NAMALWA (cell line): ENCODE measurements around the gene CACNG4.

Source experiments
- DNase-seq: peaks from one replicate; pipeline ENCODE4 v3.0.0-alpha.2; 2015; ENCODE audit warnings: low spot score

The CACNG4 gene

DNA sequence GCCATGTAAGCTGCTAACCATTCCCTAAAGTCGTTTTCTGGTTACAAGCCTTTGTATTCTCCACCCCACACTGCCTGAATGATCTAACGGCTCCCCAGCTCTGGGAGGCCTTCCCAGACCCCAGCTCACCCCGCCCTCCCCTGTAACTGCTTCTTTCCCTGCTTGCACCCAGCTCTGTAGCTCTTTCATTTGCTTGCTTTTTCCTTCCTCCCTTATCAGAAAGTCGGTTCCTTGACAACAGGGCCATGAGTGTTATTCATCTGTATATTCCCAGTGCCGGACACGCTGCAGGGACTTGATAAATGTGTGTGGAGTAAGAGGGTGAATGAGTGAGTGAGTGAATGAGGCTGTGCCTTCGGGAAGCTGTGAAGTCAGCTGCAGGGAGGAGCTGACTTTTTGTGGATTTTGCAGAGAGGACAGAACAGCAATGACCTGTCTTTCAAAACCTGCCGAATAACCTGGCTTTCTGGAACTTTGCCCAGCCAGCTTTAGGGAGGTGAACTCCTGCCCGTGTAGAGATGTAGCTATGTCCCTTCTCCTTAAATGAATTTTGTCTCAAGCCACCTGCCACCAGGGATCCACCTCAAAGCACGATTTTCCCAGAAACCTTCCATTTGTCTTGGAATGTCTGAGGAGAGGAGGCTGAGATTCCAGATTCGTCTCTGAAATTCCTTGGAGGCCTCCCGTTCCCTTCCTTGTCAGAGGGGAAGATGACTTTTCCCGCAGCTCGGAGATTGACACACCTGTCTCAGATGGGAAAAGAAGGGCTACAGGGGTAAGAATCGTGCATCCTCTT is 20.0 kb upstream of the CACNG4 start:
- DNase-seq = no peak

DNA sequence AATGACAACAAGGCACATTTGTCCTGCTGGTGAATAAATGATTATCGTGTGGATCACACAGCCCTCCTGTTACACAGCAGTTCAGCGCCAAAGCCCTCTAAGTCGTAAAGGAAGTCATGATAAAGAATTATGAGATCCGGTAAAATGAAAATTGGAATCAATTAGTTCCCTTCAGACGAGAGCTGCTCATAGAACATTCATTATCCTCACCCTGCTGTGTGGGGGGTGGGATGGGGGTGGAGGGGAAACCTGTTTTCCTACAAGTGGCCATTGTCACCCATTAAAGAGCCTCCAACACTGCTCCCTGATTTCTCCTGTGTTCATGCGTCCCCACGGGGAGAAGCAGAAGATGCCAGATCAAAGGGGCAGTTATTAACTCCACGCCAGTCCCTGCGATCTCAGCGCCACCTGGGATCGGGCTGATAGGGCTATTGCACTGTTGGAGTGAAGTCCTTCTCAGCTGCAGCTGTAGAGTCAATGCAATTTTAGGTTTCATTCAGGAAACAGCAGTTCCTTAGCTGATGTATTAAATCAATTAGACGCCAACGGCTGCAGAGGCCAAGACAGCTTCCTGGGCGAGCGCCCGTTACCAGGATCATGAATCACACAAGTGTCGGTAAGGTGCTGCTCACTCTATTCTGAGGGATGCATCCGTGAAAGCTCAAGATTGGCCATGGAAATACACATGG is 19.2 kb upstream of the CACNG4 start:
- no peak for DNase-seq

DNA sequence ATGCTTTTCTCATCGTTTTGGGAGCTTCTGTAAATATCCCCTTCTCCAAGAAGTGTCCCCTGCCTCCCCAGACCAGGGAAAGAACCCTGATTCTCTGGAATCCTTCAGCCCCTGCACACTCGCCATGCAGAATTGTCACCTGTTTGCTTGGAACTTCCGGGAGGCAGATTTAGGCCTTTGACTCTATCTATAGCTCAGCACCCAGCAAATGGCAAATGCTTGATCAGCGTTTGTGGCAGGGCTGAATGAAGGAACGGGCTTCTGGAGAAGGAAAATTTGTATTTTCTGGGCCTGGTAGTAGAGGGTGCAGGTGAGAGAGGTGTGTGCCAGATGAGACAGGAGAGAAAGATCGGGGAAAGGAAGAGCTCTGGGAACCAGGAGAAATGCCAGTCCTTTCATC is 18.3 kb upstream of the CACNG4 start:
- no peak for DNase-seq

DNA sequence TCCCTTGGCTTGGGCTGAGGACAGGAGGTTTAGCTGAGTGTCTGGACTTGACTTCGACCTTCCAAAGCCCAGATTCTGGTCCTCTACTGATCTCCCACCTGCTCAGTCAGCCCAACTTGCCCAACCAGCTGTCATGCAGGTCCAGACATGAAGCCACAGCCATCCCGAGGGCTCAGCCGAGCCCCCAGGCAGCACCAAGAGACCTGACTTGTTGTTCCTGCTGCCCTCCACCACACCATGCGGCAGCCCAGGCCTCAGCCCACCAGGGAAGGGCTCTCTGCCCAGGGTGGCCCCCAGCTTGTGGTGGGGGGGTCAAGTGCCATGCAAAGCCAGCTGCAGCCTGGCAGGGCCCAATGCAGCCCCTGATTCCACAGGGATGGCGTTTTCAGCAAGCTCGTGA is 17.2 kb upstream of the CACNG4 start:
- DNase-seq = no peak

DNA sequence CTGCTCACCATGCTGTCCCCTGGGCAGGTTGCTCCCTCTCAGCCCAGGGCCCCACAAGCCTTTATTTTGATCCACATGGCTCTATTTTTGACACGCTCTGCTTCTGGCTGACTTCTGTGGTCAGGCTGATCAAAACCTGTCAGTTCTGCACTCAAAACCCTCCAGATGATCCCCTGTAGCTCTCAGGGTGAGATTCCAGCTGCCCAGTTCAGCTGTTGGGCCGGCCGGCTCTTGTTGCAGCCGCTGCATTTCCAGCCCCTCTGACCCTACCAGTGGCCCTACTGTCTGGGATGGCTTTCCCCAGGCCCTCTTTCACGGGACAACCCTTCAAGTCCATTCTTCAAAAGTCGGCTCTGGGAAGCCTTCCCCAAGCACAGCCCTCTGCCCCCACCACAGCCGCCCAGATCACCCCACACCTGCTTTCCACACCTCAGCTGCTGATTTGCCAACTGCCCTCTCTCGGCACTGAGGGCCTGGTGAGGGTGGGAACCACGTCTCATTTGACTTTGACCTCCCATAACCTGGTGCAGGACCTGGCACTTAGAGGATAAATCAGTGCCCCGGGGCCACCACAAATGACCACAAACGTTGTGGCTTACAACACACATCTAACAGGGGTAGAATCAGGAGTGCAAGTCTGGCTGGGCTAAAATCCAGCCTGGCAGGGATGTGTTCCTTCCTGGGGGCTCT is 16.3 kb upstream of the CACNG4 start:
- DNase-seq = no peak

DNA sequence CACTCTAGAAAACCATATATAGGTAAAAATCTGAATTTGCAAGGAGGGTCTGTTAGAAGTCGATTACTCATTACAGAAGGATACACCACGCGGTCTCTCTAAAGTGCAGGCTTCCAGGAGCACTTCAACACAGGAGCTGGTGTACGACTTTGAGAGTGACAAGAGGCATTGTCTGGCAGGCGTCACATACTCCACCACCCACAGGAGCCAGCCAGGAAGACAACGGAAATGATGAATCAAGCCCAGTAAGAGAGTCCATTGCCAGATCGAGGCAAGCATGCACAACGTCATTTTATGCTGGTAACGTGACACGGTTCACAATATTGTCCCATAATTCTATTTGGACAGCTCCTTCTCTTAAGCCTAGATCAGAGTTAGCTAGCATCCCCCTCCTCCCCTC is 15.0 kb upstream of the CACNG4 start:
- no peak for DNase-seq

DNA sequence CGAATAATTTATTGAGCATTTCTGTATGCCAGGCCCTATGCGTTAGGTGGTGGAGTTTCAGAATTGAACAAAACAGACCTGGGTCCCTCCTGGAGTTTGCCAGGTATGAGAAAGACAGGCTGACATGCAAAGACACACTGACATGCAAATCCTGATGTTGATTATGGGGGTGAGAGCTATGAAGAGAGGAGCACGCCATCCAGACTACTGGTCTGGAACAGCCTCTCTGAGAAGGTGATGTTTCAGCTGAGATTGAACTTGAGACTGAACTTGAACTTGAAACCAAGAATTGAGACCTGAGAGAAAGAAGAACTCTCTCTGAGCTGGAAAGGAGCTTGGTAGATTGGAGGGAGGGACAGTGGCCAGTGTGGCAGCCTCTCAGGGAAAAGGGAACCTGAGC is 14.2 kb upstream of the CACNG4 start:
- no peak for DNase-seq

DNA sequence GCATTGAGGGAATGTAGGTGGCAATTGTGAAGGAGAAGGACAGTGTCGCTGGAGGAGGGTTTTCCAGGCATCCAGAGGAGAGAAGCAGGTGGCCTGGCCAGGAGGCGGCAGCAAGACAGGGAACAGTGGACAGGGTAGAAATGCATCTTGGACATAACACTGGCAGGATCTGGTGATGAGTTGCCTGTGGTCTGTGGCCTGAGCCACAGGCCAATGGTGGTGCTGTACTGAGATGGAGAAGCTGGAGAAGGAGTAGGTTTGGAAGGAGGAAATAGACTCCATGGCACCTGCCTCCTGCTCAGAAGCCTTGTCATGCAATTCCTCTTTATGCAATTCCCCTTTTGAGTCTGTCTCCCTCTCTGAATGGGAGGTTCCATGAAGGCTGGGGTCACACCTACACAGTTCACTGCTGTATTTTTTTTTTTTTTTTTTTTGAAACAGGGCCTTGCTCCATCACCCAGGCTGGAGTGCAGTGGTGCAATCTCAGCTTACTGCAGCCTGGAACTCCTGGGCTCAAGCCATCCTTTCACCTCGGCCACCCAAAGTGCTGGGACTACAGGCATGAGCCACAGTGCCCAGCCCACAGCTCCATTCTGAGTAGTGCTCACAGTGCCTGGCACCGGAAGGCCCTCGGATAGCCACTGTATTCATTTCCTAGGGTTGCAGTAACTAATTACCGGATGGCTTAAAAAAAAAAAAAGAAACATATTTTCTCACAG is 13.5 kb upstream of the CACNG4 start:
- no peak for DNase-seq

DNA sequence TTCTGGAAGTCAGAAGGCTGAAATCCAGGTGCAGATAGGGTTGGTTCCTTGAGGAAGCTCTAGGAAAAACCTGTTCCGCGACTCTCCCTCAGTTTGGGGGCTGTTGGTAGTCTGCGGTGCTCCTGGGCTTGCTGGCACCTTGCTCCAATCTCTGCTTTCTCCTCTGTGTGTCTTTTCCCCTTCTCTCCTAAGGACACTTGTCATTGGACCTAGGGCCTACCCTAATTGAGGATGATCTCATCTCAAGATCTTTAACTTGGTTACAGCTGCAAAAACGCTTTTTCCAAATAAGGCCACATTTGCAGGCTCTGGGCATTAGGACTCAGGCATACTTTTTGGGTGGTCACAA is 12.9 kb upstream of the CACNG4 start:
- no peak for DNase-seq

DNA sequence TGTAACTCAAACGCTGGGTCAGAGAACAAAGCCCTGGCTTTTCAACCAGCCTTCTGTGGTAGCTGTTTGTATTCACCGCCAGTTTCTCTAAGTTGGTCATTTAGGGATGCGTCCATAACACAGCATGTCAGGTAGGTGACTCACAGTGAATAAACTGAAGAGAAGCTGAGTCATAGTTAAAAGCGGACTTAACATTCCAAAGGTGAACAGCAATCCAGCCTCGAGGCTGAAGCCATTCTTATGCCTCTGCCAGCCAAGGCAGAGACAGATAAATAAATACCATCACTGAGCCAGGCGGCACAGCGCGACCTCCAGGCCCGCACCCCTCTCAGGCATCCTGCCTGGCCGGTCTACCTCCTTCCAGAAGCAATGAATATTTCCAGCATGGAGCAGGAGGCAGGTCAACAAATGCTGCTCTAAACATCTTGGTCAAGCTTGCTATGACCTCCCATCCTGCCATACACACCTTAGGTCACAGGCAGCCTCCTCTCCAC is 12.4 kb upstream of the CACNG4 start:
- DNase-seq = no peak

DNA sequence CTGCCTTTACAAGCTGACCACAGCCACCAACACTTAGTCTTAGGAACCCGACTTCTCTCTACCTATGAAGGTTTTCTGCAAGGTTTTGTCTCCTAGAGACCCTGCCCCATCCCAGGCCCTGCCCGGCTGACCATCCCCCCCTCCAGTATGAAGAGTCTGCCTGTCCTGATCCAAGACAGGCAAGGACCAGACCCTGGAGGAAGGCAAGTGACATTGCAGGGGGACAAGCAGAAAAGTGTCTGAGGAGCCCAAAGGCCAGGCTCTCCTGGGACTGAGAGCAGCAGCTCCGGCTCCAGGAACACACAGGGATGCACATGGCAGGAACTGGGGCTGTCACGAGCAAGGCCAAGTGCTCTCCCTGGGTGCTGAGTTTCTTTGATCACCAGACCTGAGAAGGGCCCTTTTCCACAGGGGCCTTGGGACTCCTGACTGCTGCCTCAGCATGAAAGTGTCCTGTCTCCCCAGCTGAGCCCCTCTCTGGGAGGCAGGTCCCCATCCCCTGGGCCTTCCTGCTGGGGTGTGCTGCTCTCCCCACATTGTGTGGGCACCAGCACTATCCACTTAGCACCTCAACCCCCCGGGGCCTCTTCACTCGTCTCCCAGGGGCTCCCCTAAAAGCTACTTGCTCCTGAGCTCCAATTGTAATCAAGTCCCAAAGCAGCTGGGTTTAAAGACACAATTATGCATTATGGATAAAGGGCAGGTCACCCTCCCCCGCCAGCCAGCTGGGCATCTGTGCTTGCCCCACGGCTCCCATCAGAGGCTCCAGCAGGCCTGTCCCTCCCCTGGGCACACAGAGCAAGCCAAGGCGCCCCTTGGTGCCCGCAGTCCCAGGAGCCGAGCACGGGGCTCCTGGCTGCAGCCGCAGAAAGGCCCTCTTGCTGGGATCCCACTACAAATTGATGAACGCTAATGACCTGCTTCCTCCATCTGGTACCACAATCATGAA is 11.6 kb upstream of the CACNG4 start:
- no peak for DNase-seq

DNA sequence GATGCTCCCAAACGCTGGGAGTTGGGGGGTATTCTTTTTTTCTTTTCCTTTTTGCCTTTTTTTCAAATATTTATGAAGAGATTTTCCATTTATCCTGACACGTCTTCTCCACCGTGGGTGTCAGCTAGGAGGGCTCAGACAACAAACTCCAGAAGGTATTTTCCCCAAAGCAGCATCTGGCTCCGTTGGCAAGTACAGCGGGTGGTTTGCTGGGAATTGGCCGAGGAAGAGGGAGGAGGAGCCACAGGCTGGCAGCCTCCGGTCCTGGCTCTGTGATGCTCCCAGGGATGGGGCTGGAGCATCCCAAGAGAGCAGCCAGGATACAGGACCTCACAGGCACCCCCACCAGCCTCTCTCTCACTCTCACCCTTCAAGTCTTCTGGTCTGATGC is 10.9 kb upstream of the CACNG4 start:
- DNase-seq = no peak

DNA sequence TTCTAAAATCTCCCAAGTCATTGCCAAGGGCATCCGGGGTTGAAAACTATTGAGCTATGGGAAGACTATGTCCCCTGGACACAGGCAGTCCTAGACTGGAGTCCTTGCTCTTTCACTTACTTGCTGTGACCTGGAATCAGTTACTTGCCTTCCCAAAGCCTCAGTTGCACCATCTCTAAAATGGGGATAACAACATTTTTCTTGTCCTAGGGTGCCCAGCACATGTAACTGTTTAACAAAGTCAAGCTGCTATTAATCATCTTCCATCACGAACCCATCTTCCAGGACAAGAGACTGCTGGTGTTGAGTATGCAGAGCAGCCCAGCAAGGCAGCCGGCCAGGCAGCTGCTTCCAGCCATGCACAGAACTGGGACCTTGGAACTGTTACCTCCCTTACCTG is 9.9 kb upstream of the CACNG4 start:
- no peak for DNase-seq

DNA sequence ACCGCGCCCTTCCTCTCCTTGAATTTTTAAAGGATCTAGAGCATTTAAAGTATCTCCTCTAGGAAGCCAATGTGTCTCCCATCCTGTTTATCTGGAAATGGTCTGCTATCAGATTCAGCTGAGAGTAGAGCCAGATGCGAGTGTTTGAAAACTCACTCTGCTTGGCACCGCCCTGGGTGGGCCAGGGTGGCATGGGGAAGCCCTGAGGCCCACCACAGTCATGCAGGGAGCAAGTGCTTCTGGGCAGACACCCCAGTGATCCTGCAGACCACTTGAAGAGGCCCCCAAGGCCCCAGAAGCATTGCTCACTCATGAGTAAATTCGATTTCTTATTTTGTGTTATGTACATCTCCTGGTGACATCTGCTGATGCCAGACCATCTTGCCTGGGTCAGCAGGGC is 8.7 kb upstream of the CACNG4 start:
- no peak for DNase-seq

DNA sequence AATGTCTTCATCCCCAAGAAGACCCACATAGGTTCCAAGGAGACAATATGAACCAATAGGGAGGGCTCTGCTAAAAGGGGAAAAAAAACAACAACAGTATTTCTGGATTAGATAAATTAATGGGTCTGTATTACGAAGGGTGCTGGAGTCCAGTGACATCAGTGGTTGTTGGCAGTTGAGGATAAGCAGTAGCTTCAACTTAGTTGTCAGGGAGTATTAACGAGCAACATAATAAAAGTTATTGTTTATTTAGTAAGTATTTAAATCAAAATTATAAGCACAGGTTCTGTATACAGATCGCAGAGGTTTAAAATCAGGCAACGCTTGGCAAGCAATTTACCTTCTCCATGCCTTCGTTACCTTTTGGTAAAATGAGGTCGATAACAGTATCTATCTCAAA is 7.6 kb upstream of the CACNG4 start:
- no peak for DNase-seq

DNA sequence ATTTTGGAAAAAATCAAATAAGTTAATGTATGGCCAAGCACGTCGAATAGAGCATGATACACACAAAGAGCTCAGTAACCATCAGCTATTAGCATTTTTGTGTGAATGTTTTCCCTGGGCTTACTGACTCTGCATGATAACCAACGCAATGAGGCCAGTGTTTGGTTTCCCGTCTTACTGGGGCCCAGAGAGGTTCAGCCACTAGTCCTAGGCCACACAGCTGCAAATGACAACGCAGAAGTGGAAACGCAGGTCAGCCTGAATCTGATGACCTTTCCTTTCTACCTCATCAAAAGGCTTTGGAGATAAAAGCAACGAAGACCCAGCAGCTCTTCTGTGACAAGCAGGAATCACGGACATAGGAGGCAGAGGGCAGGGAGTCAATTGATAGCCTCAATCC is 7.2 kb upstream of the CACNG4 start:
- DNase-seq = no peak

DNA sequence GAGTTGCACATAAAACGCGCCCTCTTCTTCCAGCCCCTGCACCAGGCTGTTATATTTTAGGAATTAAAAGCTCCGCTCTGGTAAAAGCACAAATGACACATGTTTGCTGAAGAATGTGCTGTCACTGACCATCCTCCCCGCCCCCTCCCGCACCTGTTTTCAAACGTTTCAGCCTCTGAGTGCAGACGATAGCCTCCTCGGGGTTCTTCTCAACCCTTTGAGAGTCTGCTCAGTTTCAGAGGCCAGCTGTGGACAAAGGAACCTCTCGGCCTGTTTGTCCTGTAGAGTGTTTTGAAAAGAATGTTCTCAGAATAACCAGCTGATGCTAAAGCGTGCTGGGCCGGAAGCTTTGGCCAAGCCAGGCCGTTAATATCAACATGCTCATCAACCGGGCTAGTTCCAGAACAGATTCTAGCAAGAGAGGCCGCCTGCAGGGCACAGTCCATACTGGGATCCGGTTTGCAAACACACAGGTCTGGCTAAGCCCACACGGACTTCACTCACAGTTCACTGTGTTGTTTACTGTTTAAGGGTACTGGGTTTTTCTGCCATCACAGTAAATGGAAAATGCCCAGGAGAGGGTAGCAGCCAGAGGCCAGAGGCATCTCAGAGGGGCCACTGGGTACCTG is 6.4 kb upstream of the CACNG4 start:
- DNase-seq = no peak

DNA sequence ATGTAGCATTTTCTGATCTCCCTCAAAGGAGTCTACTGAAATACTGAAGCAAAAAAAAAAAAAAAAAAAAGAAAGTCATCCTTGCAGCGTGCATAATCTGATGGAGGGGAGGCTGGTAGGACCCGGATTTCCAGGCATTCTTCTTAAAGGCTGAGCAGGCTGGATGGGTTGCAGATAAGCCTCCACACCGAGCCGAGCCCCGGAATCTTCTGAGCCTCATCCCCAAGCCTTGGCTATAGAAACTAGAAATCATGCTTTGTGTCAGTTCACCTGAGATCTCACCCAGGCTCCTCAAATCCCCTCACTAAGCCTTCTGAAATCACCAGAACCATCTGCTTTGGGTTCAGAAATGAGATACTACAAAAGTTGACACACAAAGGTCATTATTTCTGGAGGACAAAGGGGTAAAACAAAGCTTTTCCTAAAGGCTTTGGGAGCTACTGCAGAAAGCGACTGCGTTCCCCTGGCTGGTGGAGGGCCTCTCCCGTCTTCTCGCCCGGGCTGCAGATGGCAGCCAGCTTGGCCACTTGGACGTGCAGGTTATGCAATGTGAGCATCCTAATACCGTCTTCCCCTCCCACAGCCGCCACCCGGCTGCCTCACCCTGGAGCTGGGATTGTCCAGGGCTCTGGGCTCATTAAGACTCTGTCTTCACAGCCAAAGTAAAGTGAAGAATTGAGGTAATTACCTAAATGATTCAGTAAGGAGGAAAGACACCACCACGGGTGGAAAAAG is 4.7 kb upstream of the CACNG4 start:
- no peak for DNase-seq

DNA sequence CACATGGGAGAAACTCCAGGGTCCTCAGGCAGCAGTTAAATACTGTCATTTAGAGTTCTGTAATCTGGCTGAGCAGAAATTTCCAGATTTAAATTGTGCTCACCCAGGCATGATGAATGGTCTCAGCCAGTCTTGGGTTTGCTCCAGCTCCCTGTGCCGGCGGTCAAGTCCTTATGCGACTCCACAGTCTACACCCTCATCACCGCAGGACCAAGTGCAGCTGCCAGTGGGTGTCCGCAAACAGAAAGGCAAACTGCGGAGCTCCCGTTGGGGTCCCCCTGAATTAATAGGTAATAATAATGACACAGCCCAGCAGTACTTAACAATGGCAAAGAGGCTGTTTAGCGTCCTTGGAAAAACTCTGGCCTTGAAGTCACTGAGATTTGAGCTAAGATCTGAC is 3.9 kb upstream of the CACNG4 start:
- DNase-seq = no peak

DNA sequence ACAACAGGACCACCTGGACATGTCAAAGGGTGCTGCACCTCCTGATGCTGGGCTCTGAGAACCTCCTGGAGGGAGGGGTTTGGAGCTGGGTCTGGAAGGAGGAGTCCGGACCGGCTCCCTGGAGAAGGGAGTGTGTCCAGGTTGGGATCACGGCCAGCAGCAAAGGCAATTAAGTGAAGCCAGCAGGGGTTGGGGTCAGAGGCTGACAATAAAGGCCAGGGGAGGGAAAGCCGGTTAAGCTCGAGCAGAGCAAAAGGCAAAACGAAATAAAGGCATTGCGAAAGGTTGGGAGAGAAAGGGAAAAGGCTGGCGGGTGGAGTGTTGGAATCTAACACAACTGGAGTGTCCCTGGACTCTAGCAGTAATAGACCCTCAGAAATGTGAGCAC is 992 bp upstream of the CACNG4 start:
- DNase-seq = no peak
